Left colon (tissue), 2 donors: ENCODE measurements around the gene TMEM39B. TPM values are rescaled to one million over a fixed set of nuclear protein-coding genes. Genes with fewer than 3 reads are reported as not detected.
"Not testable (repeated sequence)": the region's sequence is repeated elsewhere in the genome, so short reads cannot be mapped to it uniquely, and the experiment has no call there.

Source experiments
- ATAC-seq: fragments of 200-7000 bp; cut with Tn5 transposase; one replicate; pipeline ENCODE4 v1.9.1; 2020; ENCODE audit warnings: mild to moderate bottlenecking, moderate library complexity
- DNase-seq, 2 donors: peaks; one replicate each; pipeline ENCODE4 v3.0.0-alpha.2; 2020
- intact Hi-C, 2 donors: fragments of 100-400 bp; cut with DNase I in 1 of 2; cut with micrococcal nuclease in 1 of 2; formaldehyde crosslinking; loops; one replicate each; pipeline versions ENCODE4 v1.11.2 to v1.14.0; 2022; cut with DNase I, micrococcal nuclease
- total RNA-seq, 2 donors: library from RNA; stranded (reverse); fragmentation: NEBNext Ultra II Directional; extraction: Animal tissue kit (Norgen Biotek cat#: 25700); gene quantifications; one replicate each; pipeline ENCODE4 v1.2.1, GENCODE V29; 2021
- donor health status: DM: no; HTN: no; CAD: no.
- donor health status: DM: yes; HTN: yes; CAD: no.

Gene TMEM39B
- total RNA-seq, 2 donors from 2014 or later: 12.4 to 13.2 TPM

DNA sequence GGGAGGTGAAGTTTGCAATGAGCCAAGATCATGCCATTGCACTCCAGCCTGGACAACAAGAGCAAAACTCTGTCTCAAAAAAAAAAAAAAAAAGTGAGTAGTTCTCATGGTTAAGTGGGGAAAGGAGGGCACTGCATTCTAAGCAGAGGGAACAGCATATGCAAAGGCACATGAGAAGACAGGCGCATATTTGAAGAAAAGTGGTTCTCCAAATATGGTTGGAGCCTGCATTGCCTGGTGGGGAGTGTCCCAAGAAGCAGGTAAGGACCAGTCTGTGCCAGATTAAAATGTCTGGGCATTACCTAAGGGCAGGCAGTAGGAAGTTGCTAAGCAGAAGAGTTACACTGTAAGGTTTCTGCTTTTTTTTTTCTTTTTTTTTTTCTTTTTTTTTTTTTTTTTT is 32.6 kb downstream of the TMEM39B start:
- intact Hi-C loops: no loop called here
- ATAC-seq (no peak), DNase-seq (no peak)

DNA sequence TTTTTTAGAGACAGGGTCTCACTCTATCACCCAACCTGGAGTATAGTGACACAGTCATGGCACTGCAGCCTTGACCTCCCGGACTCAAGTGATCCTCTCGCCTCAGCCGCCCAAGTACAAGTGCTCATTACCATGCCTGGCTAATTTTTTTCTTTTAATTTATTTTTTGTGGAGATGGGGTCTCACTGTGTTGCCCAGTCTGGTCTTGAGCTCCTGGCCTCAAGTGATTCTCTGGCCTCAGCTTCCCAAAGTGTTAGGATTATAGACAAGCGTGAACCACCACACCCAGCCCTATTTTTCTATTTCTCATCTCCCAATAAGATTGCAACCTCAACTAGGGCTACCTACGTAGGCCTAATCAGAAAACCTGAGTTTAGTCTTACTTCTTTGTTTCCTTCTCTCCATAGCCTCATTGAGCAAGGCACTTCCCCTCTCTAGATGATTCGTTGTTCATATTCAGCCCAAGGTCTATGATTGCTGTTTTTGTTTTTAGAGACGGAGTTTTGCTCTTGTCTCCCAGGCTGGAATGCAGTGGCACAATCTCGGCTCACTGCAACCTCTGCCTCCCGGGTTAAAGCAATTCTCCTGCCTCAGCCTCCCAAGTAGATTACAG is 34.0 kb downstream of the TMEM39B start:
- ATAC-seq (no peak), DNase-seq (no peak)
- intact Hi-C loops: no loop called here

DNA sequence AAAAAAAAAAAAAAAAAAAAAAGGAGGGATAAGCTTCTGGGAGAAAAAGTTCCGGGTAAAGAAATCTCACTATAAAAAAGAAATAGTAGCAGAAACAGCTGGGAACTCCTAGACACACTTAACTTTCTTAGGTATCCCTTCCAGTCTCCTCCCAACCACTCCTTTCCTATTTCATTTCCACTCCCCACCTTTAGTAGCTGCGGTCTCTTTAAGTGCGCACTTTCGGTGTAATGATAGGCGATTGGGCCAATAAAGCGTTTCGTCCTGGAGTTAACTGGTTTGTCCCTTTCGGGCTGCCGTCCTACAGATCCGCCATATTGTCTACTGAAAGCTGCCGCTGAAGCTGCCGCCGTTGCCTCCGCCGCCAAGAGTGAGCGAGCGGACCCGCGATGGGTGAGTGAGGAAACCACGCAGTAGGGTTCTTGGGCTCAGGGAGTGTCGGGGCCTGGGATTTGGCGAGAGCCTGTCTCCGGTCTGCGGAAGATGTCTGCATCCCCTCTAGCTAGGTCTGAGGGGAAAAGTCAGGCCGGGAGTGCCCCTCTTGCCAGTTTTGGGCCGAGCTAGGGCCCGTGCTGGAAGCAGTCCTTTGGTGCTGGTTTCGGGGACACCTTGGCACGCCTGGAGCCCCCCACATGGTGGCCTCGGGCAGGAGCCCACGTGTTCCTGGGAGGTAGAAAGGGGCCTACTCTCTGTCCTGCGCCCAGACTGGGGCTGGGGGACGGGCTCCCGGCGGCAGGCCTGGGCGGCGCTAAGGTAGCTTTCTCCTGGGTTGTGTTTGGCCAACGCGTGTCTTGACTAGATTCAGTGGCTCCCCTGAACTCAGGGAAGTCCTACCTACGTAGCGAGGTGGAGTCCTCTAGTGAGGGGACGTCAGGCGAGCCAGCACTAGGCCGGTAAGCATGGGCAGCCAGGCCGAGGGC is 35.3 kb downstream of the TMEM39B start, which contains the start of gene KPNA6:
KPNA6 (plus strand) TSS at position 315 of the 920 bp plus-strand sequence; CDS start at position 390, 75 bp downstream.
- ATAC-seq: peak; percentile 87
- peak; percentile 89 to 90 for DNase-seq
- intact Hi-C loops: no loop called here

DNA sequence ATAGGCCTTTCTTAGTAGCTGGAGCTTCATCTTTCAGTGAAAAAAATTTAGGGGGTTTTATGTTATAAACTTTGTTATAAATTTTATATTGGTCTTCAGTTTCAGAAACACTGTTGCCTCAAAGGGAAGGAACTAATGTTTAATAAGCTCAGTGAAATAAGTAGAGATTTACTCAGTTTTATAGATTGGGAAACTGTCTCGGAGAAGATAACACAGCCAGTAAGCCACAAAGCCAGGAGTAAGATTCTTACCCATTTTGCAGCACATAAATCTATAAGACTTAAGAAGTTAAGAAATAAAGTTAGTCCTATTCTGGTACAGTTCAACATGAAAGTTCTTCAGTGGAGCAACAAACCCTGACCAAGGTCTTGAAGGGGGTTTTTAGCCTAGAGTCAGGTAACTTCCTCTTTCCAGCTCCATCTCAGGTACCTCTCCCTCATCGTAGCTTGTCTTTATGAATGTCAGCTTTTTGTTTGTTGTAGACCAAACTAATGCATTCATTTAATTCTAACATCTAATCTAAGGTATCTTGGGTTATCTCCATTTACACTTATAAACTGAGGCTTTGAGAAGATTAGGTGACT is 38.4 kb downstream of the TMEM39B start:
- ATAC-seq (no peak), DNase-seq (no peak)
- intact Hi-C loops: no loop called here

DNA sequence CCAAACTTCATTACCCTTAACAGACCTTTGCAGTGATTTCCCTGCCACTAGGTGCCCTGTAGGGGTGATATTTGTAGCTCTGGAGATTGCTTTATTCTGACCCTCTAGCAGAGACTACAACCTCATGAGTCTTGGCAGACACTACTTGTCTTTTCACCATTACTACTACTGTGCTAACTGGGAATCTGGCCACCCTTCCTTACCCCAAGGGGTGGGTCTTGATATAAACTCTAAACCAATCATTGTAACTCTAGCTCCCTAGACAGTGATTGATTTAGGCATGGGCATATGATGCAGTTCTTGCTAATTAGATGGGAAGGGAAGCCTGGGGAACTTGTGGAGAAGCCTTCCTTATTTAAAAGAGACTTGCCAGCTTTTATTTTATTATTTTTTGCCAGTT is 39.0 kb downstream of the TMEM39B start:
- ATAC-seq (no peak), DNase-seq (no peak)
- intact Hi-C loops: no loop called here

DNA sequence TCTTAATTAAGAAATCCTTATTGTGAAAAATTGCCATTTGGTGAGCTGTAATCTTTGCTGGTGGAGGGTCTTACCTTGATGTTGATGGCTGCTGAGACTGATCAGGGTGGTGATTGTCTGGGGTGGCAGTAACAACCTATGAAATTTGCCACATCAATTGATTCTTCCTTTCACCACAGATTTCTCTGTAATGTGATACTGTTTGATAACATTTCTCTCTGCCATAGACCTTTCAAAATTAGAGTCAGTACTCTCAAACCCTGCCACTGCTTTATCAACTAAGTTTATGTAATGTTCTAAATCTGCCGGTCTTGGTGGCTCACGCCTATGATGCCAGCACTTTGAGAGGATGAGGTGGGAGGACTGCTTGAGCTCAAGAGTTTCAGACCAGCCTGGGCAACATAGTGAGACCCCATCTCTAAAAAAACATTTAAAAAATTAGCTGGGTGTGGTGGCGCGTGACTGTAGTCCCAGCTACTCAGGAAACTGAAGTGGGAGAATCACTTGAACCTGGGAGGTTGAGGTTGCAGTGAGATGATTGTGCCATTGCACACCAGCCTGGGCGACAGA is 40.2 kb downstream of the TMEM39B start:
- DNase-seq (no peak), ATAC-seq (no peak)
- intact Hi-C loops: no loop called here

DNA sequence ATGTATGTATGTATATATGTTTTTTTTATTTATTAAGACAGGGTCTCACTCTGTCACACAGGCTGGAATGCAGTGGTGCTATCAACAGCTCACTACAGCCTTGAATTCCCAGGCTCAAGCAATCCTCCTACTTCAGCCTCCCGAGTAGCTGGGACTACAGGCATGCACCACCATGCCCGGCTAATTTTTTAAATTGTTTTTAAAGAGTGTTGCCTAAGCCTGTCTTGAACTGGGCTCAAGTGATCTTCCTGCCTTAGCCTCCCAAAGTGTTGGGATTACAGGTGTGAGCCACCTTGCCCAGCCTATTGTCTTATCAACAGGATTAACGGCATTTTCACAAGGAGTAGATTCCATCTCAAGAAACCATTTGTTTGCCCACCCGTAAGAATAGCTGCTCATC is 40.7 kb downstream of the TMEM39B start:
- ATAC-seq, DNase-seq, intact Hi-C loops: not testable (repeated sequence)

DNA sequence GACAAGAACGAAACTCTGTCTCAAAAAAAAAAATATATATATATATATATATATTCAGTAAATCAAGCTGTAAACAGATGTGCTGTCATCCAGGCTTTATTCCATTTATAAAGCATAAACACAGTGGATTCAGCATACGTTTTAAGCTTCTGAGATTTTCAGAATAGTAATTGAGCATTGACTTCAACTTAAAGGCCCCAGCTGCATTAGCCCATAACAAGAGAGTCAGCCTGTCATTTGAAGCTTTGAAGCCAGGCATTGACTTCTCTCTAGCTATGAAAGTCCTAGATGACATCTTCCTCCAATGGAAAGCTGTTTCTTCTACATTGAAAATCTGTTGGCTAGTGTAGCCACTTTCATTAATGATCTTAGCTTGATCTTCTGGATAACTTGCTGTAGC is 41.7 kb downstream of the TMEM39B start:
- intact Hi-C loops: no loop called here
- ATAC-seq (no peak), DNase-seq (no peak)

DNA sequence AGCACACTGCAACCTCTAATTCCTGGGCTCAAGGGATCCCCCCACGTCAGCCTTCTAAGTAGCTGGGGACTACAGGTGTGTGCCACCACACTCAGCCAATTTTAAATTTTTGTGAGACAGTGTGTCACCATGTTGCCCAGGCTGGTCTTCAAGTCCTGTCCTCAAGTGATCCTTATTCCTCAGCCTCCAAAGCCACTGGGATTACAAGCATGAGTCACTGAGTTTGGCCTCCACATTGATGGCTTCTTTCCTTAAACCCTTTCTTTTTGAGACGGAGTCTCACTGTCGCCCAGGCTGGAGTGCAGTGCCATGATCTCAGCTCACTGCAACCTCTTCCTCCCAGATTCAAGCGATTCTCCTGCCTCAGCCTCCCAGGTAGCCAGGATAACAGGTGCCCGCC is 42.8 kb downstream of the TMEM39B start:
- intact Hi-C loops: no loop called here
- DNase-seq (no peak), ATAC-seq (no peak)

DNA sequence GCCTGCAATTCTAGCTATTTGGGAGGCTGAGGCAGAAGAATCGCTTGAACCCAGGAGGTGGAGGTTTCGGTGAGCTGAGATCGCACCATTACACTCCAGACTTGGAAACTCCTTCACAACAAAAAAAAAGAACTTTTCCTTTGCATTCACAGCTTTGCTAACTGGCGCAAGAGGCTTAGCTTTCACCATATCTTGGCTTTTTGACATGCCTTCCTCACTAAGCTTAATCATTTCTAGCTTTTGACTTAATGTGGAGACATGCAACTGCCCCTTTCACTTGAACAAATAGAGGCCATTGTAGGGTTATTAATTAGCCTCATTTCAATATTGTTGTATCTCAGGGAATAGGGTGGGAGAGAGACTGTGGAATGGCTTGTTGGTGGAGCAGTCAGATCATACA is 43.8 kb downstream of the TMEM39B start:
- intact Hi-C loops: no loop called here
- ATAC-seq: no peak
- DNase-seq: no peak

DNA sequence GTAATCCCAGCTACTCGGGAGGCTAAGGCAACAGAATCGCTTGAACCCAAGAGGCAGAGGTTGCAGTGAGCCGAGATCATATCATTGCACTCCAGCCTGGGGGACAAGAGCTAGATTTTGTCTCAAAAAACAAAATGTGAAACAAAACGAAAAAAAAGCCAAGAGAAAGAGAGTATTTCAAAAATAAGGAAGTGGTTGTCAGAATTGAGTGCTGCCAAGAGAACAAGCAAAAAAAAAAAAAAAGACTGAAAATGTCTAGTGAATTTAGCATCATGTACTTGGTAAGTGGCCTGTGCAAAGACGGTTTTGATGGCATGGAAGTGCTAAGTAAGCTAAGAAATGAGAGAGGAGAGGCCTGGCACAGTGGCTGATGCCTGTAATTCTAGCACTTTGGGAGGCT is 49.4 kb downstream of the TMEM39B start:
- DNase-seq: no peak
- intact Hi-C loops: no loop called here
- no peak for ATAC-seq

DNA sequence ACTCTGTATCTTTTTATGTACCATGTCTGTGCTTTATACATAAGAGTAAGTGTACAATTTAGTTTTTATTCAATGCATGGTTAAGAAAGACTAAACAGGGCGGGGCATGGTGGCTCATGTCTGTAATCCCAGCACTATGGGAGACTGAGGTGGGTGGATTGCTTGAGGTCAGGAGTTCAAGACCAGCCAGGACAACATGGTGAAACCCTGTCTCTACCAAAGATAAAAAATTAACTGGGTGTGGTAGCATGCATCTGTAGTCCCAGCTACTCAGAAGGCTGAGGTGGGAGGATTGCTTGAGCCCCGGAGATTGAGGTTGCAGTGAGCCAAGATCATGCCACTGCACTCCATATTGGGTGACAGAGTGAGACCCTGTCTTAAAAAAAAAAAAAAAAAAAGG is 50.6 kb downstream of the TMEM39B start:
- ATAC-seq, intact Hi-C loops, DNase-seq: not testable (repeated sequence)

DNA sequence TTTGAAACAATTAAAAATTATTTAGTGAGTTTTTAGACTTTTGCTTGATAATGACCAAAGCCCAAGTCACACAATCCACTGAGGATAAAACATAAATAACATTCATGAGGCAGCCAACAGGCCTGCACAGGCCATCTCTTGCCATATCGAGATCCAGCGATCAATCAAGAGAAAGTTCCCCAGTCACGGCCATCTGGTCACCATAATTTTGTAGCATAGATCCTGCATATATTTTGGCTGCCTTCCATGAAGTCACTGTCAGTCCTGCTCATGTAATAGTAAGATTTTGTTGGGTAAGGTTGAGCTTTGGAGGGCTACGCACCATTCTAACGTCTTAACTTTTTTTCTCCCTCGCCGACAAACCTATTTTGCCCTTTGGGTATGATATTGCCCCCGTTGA is 52.6 kb downstream of the TMEM39B start:
- intact Hi-C loops: no loop called here
- DNase-seq (no peak), ATAC-seq (no peak)

DNA sequence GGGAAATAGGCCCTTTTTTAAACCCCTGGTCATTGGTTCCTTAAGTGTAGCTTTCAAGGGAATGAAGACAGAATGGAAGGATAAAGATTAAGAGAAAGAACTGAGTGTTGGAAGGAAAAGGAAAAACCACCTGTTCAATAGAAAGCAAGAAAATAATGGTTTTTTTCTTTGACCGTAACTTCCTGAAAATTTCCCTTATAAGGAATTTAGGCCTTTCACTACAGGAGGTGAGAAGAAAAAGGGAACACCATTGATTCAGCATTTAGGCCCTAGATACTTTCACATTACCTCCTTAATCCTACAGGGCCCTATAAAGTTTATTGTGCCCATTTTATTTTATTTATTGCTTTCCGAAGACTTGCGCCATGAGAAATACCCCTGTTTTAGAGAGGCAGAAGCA is 54.0 kb downstream of the TMEM39B start:
- intact Hi-C loops: no loop called here
- DNase-seq: no peak
- no peak for ATAC-seq

DNA sequence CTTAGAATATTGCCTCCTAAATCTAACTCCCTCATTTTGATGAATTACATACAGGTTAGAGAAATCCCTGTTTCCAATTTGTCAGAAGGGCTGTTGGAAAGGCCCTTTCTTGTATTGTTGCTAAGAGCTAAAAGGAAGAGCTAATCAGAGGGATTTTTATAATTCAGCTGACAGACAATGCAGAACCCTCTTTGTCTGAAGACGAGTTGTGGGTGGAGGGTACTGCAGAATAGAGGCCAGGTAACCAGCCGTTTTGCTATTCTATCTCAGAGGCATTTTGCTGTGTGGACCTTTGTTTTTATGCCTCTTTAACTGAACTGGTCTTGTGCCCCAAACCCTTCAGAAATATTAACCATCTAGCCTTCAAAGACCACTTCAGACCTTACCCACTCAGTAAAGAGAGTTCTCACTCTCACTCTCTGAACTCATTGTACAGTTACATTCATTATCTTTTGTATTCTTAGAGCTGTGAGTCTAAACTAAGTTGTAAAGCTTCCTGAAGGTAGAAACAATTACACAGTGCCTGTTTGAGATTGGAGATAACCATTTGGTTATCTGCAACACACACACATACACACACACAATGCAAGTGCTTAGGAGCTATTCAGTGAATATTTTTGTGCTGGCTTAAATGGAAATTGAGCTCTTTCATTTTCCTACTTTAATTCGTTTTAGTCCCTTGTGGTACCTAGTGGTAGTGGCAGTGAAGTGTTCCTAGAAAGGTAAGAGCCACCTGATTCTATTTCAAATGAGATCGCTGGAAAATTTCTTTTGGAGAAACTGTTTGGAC is 54.9 kb downstream of the TMEM39B start:
- intact Hi-C loops: no loop called here
- DNase-seq (no peak), ATAC-seq (no peak)

DNA sequence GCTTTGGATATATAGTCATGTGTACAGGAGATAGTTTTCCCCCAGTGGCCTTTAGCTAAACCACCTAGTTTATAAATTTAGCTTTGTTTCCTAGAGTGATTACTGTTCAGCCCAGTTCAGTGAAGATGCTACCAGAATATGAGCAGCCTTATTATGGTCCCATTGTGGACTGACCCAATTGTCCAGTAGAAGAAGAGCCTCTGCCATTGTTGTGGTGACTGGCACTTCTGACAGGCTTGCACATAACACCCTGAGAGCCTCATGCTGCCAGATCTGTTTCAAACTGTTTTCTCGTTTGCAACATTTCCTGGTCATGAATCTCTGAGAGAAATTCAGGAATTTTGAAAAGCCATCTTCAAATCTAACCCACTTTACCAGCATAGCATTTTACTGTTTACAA is 55.7 kb downstream of the TMEM39B start:
- intact Hi-C loops: no loop called here
- no peak for ATAC-seq

DNA sequence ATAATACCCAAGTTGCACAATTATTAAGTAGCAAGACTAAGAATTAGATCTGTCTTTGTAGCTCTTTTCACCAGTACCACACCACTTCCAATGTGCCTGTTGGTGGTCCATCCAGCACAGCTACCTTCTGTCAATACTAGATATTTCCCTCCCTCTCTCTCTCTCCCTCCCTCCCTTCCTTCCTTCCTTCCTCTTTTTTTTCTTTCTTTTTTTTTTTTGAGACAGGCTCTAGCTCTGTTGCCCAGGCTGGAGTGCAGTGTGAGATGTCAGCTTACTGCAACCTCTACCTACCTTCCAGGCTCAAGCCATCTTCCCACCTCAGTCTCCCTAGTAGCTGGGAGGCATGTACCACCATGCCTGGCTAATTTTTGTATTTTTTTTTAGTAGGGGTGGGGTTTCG is 56.2 kb downstream of the TMEM39B start:
- DNase-seq (no peak), ATAC-seq (no peak)
- intact Hi-C loops: no loop called here

More for the DNA sequence above, 55.7 kb downstream of the TMEM39B start:
- no peak for DNase-seq

DNA sequence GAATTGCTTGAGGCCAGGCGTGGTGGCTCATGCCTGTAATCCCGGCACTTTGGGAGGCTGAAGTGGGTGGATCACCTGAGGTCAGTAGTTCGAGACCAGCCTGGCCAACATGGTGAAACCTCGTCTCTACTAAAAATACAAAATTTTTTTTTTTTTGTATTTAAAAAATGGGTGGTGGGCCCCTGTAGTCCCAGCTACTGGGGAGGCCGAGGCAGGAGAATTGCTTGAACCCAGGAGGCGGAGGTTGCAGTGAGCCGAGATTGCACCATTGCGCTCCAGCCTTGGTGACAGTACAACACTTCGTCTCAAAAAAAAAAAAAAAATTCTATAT is 61.2 kb downstream of the TMEM39B start:
- intact Hi-C loops: loop anchor here in 1 of 2 donors (2.0 kb wide), 1 partner anchor 13 kb away; no protein-coding TSS in a partner anchor
- DNase-seq, ATAC-seq: not testable (repeated sequence)

DNA sequence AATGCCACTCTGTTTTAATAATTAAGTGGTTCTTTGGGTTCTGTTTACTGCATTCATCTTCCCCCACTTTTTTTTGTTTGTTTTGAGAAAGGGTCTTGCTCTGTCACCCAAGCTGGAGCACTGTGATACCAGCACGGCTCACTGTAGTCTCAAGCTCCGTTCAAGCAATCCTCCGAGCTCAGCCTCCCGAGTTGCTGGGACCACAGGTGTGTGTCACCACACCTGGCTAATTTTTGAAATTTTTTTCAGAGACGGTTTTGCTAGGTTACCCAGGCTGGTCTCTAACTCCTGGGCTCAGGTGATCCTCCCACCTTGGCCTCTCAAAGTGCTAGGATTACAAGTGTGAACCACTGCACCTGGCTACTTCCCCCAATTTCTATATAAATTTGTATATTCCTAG is 64.4 kb downstream of the TMEM39B start:
- DNase-seq (no peak), ATAC-seq (no peak)
- intact Hi-C loops: no loop called here
